ENCODE measurements around the gene DCDC2.
A peak's percentile ranks its signal among the peaks of the same experiment; 100 is the strongest.
"Not testable (repeated sequence)": the region's sequence is repeated elsewhere in the genome, so short reads cannot be mapped to it uniquely, and the experiment has no call there.

Gene DCDC2

GRCh38 chr6:24323632-24324337, 34.1 kb downstream of the DCDC2 start:
- no peak for DNase-seq

- DNase-seq = no peak
These were observed 34.9 kb downstream of the DCDC2 start for GRCh38 chr6:24322924-24323323.

DNA sequence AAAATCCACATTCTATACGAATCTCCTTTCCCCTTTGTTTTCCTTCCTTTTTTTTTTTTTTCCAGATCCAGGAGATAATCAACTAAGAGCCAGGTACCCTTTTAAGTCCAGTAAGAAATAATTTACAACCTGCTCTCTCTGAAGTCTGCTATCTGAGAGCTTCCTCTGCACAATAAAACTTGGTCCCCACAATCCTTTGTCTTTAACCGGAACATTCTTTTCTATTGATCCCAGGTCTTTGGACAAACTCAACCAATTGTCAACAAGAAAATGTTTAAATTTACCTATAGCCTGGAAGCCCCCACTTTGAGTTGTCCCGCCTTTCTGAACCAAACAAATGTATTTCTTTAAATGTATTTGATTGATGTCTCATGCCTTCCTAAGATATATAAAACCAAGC, 35.4 kb downstream of the DCDC2 start:
- DNase-seq = not testable (repeated sequence)

DNA sequence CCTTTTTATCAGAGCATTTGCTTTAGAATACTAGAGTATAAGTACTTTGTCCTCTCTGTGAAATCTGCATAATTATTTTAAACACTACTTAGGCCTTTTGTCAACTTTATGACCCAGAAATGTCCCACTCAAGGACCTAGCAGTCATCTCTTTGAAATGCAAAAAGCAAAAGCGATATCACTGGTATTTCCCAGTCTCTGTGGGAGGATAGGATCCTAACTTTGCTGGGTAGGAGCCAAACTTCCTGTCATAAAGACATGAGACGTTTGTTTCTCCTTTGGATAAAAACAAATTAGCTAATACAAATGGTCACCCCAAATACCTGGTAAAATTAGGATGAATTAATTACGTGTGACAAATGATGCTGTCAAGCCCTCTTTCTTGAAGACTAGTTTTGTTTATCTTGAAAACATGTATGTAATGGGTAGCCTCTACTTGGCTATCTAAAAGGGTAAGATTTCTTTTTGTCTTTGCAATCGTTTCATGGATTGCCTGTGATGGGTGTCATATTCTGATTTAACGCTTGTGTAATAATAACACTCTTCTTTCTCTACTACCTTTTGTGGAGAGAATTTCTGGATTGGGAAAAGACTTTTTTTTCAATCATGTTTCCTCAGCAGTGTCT, 36.2 kb downstream of the DCDC2 start:
- no peak for DNase-seq

- no peak for DNase-seq
These were observed 44.4 kb downstream of the DCDC2 start for GRCh38 chr6:24313251-24314141.

- not testable (repeated sequence) for DNase-seq
These were observed 46.1 kb downstream of the DCDC2 start for GRCh38 chr6:24311775-24312174.

- DNase-seq = no peak
These were observed 50.0 kb downstream of the DCDC2 start for GRCh38 chr6:24307881-24308280.

- DNase-seq = no peak
These were observed 50.9 kb downstream of the DCDC2 start for GRCh38 chr6:24306936-24307335.

DNA sequence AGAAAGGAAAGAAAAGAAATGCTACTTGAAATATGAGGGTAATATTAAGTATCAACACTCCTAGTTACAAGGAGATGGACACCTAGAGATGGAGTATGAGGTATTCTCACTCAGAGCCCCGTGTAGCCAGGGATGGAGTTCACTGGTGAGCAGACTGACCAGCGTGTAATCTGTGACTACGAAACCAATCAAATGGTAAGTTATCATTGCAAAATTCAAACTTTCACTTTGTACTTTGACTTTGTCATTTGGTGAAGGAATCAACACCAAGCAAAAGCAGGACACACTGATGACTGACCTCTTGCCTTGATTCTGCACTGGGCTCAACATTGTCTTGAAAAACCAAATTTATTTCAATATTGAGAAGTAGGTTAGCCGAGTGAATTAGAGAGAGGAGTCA, 51.8 kb downstream of the DCDC2 start:
- DNase-seq = no peak

DNA sequence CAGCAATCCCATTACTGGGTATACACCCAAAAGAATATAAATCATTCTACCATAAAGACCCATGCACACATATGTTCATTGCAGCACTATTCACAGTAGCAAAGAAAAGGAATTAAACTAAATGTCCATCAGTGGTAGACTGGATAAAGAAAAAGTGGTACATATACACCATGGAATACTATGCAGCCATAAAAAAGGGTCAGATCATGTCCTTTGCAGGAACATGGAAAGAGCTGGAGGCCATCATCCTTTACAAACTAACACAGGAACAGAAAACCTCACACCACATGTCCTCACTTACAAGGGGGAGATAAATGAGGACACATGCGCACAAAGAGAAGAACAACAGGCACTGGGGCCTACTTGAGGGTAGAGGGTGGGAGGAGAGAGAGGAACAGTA, 60.9 kb downstream of the DCDC2 start:
- no peak for DNase-seq

GRCh38 chr6:24293852-24294251, 64.0 kb downstream of the DCDC2 start:
- DNase-seq = not testable (repeated sequence)

- DNase-seq = no peak
These were observed 70.6 kb downstream of the DCDC2 start for GRCh38 chr6:24287239-24287638.

- no peak for DNase-seq
These were observed 73.9 kb downstream of the DCDC2 start for GRCh38 chr6:24284006-24284405.

DNA sequence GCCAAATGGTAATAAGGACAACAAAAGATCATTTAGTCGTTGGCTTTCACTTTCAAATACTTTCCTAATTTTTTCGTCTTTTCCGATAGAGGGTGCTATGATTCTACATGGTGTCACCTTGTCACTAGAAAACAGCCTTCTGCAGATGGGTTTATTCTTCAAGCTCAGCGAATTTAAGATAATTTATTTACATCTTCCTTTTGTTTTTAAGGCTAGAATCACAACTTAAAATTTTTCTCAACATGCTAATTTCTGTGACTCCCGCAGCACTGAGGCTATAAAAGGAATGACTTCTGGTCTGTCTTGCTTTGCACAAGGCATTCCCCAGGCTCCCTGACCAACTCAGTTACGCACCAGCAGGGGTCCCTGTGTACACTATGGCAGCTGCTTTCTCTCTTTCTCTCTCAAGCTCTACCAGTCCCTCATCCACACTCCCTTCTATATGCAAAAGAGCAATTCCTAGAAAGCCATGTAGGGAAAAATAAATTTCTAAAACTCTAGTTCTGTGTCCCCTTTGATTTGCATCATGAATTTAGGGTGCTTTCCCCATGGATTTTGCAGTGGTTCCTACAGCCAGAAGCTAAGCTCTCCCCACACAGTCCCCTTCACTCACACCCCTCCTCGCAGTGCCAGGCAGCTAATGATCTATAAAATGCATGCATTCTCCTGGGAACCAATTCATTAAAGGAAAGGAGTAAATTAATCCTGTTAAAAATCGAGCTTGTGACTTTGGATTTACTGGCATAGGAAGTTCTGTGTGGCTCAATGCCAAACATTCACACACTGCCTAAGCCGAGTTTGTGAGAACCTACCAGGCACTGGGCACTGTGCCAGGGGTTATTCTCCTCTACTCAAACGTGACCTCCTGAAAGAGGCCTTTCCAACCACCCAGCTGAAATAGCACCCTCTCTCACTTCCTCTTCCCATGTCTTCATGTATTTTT, 74.5 kb downstream of the DCDC2 start:
- DNase-seq = peak; percentile 14

DNA sequence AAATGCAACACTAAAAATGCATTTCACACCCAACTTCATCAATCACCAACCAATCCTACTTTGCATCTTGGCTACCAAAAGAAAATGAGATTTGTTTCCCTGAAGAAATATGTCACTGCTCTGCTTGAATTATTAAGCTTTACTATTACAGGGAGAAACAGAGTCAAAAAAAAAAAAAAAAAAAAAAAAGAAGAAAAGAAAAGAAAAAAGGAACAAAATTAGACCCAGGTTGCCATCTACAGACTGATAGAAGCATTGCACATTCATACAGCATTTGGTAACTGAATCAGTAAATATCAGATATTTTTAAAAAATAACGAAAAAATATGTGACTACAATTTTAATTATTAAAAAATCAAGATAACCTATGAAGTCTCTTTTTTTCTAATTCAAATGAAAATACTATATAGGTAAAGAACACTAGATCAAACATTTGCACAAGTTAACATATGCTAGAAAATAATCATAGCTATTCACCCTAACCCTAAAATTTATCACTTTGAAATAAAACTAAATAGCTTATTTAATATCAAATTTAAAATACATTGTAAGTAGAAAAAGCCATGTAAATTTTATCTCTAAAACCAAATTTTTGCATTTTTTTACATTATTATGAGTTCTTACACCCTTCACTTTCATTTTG, 83.3 kb downstream of the DCDC2 start:
- no peak for DNase-seq

DNA sequence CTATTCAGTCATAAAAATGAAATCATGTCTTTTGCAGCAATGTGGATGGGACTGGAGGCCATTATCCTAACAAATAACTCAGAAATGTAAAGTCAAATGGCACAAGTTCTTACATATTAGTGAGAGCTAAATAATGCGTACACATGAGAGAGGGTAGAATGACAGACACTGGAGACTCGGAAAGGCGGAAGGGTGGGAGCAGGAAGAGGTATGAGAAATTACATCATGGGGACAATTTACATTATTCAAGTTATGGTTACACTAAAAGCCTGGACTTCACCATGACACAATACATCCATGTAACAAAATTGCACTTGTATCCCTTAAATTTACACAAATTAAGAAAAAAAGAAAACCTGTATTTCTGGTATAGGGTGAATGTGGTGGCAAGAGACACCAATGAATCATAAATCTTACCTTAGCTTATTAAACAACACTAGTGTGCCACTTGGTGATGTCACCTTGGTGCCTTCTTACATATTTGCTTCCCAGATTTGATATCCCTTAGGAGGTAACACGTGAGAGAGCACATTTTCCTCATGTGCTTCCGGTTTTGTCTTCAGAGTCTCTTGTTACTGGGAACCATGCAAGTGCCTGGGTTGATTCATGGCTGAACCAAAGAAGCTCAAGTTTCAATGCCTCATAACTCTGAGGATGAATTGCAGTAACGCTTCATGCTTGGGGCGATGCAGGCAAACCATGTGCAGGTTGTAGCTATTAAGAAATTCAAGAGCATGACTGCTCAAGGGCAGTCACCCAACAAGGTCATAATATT, 84.6 kb downstream of the DCDC2 start:
- DNase-seq = no peak

GRCh38 chr6:24272553-24272952, 85.3 kb downstream of the DCDC2 start:
- DNase-seq = no peak

GRCh38 chr6:24272148-24272547, 85.7 kb downstream of the DCDC2 start:
- DNase-seq = no peak

DNA sequence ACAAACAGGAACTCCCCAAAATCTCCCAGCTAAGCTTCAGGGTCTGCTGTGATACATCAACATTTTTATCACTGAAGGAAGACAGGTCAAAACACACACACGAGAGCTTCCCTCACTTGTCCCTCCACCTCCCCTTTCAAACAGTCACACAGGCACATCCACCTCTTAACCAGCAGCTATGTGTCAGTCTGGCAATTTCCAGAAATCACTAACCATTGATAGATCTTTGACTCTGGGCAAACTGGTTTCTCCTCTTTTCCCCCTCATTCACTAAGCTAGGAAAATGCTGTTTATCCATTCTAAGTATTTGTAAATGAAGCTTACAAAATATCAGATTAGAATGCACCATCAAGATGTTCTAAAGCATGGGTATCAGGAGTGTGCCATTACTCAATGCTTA, 87.8 kb downstream of the DCDC2 start:
- no peak for DNase-seq

DNA sequence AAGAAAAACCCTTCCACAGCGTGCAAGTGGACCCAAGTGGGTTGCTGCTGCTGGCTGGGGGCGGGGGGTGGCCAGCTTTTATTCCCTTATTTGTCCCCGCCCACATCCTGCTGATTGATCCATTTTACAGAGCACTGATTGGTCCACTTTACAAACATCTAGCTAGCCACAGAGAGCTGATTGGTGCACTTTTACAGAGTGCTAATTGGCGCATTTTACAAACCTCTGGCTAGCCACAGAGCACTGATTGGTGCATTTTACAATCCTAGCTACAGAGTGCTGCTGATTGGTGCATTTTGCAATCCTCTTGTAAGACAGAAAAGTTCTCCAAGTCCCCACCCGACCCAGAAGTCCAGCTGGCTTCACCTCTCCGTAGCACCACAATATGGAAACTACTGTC, 99.6 kb downstream of the DCDC2 start:
- DNase-seq = not testable (repeated sequence)

DNA sequence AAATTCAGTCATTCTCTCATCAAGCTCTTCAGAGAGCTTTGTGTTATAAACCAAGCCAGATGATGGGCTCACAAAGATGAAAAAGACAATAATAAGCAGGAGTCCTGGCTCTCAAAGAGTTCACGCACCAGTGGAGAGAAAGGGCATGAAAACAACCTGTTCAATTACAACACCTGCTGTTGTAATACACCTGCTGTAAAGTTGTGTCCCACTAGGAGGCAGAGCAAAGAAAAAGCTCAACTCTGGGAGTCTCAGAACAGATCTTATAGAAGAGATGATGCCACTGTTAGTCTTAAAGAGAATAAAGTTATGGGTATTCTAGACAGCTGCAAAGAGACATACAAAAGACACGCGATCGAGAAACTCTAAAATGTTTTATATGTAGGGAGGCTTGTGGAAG, 100.6 kb downstream of the DCDC2 start:
- DNase-seq = no peak
